ENCODE measurements around the gene BHMT2. TPM values are rescaled to one million over a fixed set of nuclear protein-coding genes. Genes with fewer than 3 reads are reported as not detected.

The BHMT2 gene
- total RNA-seq, 1 experiment from 2014 or later: not detected

DNA sequence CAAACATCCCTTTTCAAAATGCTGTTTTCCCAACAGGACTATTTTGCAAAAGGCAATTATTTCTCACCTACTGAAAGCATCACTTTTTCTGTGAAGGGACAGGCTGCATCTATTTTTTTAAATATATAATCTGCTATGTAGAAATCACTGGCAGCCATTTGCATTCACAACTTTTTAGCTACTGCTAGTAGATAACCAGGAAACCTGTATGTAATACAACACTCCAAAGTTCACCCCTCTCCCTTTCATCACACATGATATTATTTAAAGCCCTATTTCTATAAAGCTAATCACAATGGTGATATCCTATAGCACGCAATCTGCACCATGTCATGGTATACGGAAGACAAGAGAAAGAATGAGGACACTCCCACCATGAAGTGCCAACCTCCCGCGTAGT, 9.9 kb upstream of the BHMT2 start:
- H3T11ph ChIP-seq (ENCODE audit: low read length): no peak overlapping the region
- H3K56ac ChIP-seq (ENCODE audit: insufficient read length, low read depth, low read length): no peak overlapping the region
- no peaks in the 10 kb centered on the region for H3K27me3 ChIP-seq (ENCODE audit: insufficient read depth, low read length)
- no peaks in the 10 kb centered on the region for H3K79me1 ChIP-seq (ENCODE audit: insufficient read depth, low read depth, low read length, poor library complexity, severe bottlenecking)
- no peaks in the 10 kb centered on the region for H3K4me1 ChIP-seq (ENCODE audit: insufficient read depth, low read length)
- no peaks in the 10 kb centered on the region for H3K23me2 ChIP-seq (ENCODE audit: insufficient read length, low read depth, low read length, poor library complexity, severe bottlenecking)
- no peak overlapping the region for H3K23ac ChIP-seq (ENCODE audit: insufficient read length, low read depth, low read length)
- no peak overlapping the region for H2BK5ac ChIP-seq (ENCODE audit: insufficient read length, low read length)
- no peak overlapping the region for H4K5ac ChIP-seq (ENCODE audit: insufficient read length, low read depth, low read length)
- no peak for TF ChIP-seq CTCF (conservative IDR thresholded peaks at IDR 0.05)
- no peak overlapping the region for H2AFZ ChIP-seq (ENCODE audit: low read length)
- no peak overlapping the region for H3K18ac ChIP-seq (ENCODE audit: insufficient read length, low read depth, low read length)
- H3K27me3 Mint-ChIP-seq (ENCODE audit: low read depth): peaks cover 3% of the 10 kb centered on the region; the same call in 1 of the 2 replicates
- no peaks in the 10 kb centered on the region for H3K36me3 Mint-ChIP-seq (ENCODE audit: insufficient read depth in 1 of 3, low read depth in 3 of 3)
- no peak overlapping the region for H3K14ac ChIP-seq (ENCODE audit: insufficient read depth, low read length)
- peaks cover 5 to 13% of the 10 kb centered on the region in 2 experiments for H3K4me1 Mint-ChIP-seq
- no peak overlapping the region for H2BK15ac ChIP-seq (ENCODE audit: low read depth, low read length)
- no peak overlapping the region for H4K91ac ChIP-seq (ENCODE audit: insufficient read length, low read depth, low read length)
- H3K4me2 ChIP-seq (ENCODE audit: insufficient read depth, insufficient read length, low read length): no peak overlapping the region
- no peaks in the 10 kb centered on the region for H4K20me1 ChIP-seq (ENCODE audit: control insufficient read depth, insufficient read depth, insufficient read length)
- H3K9me3 Mint-ChIP-seq: no peaks in the 10 kb centered on the region; a peak in 1 of 5 replicates
- no peak overlapping the region for H2BK12ac ChIP-seq (ENCODE audit: insufficient read length, low read depth, low read length)
- no peak overlapping the region for H2BK20ac ChIP-seq (ENCODE audit: low read depth, low read length, poor library complexity, severe bottlenecking)
- H3K27ac Mint-ChIP-seq: no peak overlapping the region
- no peak overlapping the region for H3K4me3 Mint-ChIP-seq
- no peaks in the 10 kb centered on the region for H3K79me2 ChIP-seq (ENCODE audit: insufficient read depth, low read length)
- H3K9ac ChIP-seq (ENCODE audit: extremely low read depth, insufficient read length, low read length): no peak overlapping the region
- DNase-seq: no peak
- no peak overlapping the region for H2BK120ac ChIP-seq (ENCODE audit: low read depth, low read length, poor library complexity, severe bottlenecking)
- no peak overlapping the region for H3K4ac ChIP-seq (ENCODE audit: low read depth, low read length)
- H2AK5ac ChIP-seq (ENCODE audit: insufficient read length, low read length): no peak overlapping the region
- H3K9me3 ChIP-seq (ENCODE audit: control insufficient read depth, low read depth, low read length): no peaks in the 10 kb centered on the region
- no CpG with 5 or more reads among the region's 4 CpGs for WGBS (ENCODE audit: extremely low coverage, insufficient read length, low lambda C conversion rate)
- no peak overlapping the region for H3K27ac ChIP-seq (ENCODE audit: insufficient read length, low read depth, low read length)
- H4K8ac ChIP-seq (replicated peaks; ENCODE audit: insufficient read length, low read depth, low read length): no peak overlapping the region

Measured in H9 (cell line).